Glomerular visceral epithelial cell (primary cell): ENCODE data around the gene TRNT1.
A peak's percentile ranks its signal among the peaks of the same experiment; 100 is the strongest.

Source experiments
- DNase-seq: peaks from one replicate; pipeline ENCODE4 v3.0.0-alpha.2; 2016; ENCODE audit errors: extremely low spot score

Gene TRNT1

DNA sequence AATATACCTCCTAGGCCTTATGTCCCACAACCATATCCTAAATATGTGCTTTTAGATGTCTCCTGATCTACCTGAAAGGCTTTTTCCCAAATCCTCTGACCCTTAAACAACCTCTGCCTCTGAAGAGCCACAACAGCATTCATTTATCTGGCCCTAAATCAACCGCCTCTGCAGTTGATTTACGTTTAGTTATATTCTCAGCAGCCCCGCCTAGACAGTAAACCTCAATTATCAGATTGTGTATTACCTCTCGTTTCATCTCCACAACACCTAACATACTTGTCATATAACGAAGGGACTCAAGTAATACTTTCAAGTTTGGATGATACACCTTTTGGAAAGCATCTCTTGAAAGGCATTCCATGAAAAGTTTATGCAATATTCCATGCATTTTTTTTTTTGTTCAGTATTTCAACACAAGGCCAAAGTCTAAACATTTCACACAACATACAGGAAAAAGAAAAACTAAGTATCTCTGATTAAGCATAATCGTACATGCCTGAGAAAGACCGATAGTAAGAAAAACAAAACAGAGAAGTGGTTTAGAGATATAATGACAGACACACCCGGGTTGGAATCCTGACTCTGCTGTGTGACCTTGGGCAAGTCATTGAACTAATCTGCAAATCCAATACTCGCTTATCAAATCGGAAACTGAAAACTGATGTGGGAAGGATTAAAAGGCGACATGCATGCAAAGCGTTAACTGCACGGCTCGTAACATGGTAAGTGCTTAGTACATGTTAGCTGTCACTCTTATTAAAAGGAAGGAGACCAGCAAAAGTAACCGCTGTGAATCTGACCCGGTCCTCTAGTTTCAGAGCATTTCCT lies 52.0 kb downstream of the TRNT1 start:
- no peak for DNase-seq

DNA sequence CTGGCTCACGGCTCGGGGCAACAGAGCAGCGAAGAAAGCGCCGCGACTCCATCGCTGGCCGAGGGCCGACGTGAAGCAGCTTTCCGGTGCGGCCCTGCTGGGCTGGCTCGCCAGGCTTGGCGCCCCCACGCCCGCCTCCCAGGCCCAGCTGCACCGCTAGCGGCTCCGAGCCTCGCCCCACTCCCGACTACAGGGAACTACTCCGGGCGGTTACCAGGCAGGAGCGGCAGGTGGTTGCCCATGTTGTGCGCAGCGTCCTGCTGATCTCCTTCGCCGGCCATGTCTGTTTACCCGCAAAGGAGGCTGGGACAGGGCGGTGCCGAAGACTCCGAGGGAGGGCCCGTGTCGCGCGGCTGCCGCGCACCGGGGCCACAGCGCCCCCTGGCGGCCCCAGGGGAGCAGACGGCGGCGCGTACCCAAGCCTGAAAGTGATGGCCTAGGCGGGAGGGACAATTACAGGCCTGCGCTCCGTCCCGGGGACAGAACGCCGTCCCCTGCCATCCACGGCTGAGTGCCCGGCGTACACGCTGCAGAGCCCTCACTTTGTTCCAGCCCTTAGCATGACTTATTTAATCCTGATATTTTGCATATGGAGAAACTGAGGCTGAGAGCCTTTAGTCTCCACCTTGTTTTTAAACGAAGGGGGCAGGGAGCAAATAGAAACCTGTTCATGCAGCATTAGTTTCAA lies 52.8 kb downstream of the TRNT1 start, which contains the start of gene CRBN:
TSS of gene CRBN (minus strand) at position 285 of the 688 bp plus-strand sequence. CDS start at position 281, 4 bp downstream.
- peak; percentile 83 for DNase-seq

DNA sequence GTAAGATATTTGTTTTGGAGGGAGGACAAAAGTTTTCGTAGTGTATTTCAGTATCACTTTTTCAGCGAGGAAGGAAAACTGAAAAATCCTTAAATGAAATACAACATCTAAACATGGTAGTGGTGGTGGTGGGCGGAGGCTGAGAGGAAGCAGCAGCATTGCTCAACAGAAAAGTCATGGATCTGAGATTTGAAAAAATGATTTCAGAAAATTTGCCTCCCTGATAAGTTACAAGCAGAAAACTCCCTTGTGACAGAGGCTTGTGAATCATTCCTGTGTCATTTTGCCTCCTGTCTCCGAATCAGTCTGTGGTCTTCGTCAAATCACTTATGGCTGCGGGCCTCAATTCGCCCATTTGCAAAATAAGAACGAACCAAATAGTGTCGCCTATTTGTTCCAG lies 53.7 kb downstream of the TRNT1 start:
- no peak for DNase-seq

DNA sequence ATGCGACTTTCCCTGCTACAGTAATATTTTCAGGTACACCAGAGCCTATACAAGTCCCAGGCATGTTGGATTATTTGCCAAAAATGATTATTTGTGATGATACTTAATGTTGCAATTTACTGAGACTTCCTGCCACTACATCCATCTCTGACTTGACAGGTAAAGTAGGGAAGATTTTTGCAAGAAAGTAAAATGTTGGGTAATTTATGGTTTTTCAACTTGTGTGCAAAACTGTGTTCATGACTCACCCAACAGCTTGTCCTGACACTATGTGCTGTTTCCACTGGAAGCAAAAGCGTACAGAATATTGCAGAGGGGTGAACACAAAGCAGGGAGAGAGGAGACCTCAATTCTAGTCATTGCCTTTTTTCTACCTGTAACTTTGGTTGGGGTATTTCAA lies 58.1 kb downstream of the TRNT1 start:
- DNase-seq = no peak

DNA sequence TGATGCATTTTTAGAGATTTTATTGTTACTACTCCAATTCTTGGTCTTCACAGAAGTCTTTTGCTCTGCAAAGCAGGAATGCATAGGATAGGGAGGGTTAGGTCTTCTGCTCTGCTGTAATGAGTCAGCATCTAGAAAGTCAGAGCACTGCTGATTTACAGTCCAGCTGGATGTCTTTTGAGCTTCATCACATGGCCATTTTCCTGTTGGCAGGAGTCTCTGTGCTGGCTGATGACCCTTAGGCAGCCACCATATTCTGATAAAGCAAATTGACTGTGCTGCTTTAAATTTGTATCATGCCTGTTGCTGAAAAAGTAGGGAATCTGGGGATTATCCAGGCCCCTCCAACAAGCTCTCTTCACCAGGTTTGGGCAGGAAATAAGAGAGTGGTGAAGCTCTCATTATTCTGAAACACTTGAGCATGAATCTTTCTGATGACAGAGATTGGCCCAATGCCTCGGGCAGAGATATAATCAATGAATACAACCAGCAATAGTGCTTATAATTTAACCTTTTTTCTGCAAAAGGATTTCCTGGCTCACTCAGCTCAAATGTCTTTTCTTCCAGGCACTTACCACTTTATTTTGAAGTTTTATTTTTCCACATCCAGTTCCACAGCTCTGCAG lies 62.5 kb downstream of the TRNT1 start:
- no peak for DNase-seq

DNA sequence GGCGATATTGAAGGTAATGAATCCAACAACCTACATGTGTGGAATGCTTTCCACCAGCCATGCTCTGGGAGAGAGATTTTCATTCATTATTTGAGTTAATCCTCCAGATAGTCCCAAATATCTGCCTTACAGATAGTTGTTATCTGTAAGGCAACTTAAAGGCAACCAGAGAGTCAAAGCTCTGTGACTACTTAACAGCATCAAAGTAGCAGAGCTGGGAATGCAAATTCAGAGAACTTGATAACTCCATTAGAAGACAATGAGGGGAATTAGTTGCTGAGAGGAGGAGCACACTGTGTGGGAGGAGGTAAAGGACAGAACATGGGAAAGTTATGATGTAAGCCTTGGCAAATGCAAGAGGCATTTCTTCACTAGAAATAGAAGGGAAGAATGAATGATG lies 63.2 kb downstream of the TRNT1 start:
- DNase-seq = no peak

DNA sequence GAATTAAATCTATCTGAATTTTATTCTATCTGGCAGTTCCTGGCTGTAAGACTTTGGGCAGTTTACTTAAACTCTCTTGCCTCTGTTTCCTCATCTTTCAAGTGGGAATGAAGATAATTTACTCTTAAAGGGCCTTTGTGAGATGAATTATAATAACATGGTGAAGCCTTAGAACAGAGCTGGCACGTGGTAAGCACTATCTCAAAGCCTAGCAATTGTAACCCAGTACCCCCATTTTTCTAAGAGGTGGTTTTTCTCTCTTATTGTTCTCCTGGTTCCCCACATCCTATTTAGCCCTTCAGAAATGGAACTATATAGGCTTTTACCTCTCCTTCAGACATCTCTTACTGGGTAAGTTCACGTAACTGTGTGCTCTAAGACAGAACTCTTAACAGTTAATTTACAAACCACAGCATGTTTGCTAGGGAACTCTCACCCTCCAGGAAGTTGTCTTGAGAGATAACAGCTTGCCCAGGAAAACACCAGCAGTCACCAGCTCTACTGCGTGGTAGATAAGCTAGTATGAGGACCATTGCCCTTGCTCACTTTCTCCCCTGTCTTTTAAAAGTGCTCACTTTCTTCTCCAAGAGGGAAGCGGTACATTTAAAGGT lies 65.0 kb downstream of the TRNT1 start:
- no peak for DNase-seq

DNA sequence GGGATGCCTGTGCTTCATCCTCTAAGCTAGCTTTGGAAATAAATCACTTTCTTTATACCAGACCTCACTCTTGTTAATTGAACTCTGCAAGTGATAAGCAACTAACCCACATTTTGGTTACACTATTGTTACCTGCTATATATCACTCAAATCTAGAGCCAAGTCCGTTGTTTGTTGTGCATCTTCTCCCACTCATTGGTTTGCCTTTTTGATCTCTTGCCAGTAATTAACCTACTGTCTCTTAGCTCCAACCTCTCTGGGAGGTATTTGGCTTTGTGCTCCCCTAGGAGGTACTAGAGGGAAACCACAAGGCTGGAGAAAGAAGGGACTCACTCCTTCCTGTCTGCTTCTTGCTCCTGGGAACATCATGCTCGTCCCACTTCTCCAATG lies 65.5 kb downstream of the TRNT1 start:
- no peak for DNase-seq

DNA sequence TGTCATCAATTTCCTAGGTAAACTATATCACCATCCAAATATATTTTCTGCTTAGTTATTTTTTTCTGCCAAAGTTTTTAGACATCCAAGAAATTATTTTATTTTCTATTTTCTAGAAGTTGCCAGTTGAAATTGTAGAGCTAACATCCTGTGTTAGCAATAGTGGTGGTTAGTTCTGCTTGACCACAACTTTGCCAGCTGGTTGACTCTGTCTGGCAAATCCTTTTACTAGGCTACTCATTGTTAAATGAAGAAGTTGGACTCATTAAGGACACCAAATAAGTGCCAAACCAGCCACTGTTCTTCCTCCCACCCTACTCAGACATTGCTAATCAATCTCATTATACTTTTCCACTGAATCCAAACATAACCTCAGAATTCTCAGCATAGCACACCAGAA lies 68.1 kb downstream of the TRNT1 start:
- no peak for DNase-seq

DNA sequence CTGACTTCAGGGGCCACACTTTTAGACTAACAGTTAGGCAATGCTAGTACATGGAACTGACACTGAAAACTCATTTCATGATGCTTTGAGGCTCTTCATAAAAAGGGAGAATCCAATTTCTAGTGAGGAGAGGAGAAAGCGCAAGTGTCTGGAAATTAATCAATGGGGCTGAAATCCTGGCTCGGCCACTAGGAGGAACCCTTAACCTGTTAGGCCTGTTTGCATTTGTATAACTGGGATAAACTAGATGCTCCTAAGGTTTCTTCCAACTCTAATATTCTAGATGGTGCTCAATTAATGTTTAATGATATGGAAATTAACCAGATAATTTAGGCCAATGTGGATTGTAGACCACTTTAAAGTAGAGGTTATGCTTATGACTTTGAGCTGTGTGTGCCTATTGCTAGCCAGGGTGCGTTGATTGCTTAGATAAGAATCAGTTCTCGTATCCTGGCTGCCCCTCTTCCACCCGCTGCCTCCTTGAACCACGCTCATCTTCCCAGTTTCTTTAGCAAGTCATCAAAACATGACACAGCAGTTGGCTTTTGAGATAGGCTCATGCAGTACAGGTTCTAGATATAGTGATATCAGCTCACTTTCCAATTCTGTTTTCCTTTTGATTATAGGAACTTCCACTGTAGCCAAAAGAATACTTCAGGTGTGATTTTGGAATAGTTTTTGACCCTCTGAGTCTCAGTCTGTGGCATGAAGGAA lies 69.6 kb downstream of the TRNT1 start:
- no peak for DNase-seq
